Measurements from ENCODE around the gene ZBED4.
A peak's percentile ranks its signal among the peaks of the same experiment; 100 is the strongest.
"Not testable (repeated sequence)": the region's sequence is repeated elsewhere in the genome, so short reads cannot be mapped to it uniquely, and the experiment has no call there.

The ZBED4 gene

GRCh38 chr22:49852898-49853894 lies at the start of gene ZBED4:
ZBED4 (plus strand) TSS chr22:49853844; CDS start chr22:49883663, 29,819 bp downstream.
- DNase-seq (ENCODE audit: low spot score in 2 of 2) (peak; percentile 99 to 100), ATAC-seq (peak; percentile 87)
- peaks cover 51% of the 10 kb centered on the region for H3K4me1 Mint-ChIP-seq

GRCh38 chr22:49807129-49807528 lies 46.5 kb upstream of the ZBED4 start:
- H3K9me3 Mint-ChIP-seq = no peaks in the 10 kb centered on the region
- ATAC-seq (no peak), DNase-seq (ENCODE audit: low spot score in 2 of 2) (no peak)
- peaks cover 81% of the 10 kb centered on the region for H3K36me3 Mint-ChIP-seq
- peaks cover 79% of the 10 kb centered on the region for H3K4me1 Mint-ChIP-seq
- peak overlapping the region; percentile 41 for H3K4me3 Mint-ChIP-seq
- H3K27ac Mint-ChIP-seq = peak overlapping the region; percentile 44

More at GRCh38 chr22:49852898-49853894, at the start of gene ZBED4:
- Mint-ChIP-seq H3K9me3 (no peaks in the 10 kb centered on the region), H3K27ac (peak within 1 kb of the TSS; percentile 95), H3K4me3 (peak within 1 kb of the TSS; percentile 96), H3K36me3 (peaks cover 33% of the 10 kb centered on the region)

GRCh38 chr22:49807780-49808708 lies 45.6 kb upstream of the ZBED4 start:
- peak overlapping the region; percentile 44 for H3K27ac Mint-ChIP-seq
- peak overlapping the region; percentile 41 for H3K4me3 Mint-ChIP-seq
- ATAC-seq (peak; percentile 75), DNase-seq (ENCODE audit: low spot score in 2 of 2) (no peak)
- peaks cover 81% of the 10 kb centered on the region for H3K4me1 Mint-ChIP-seq
- no peaks in the 10 kb centered on the region for H3K9me3 Mint-ChIP-seq
- H3K36me3 Mint-ChIP-seq = peaks cover 83% of the 10 kb centered on the region

- Mint-ChIP-seq H3K36me3 (peaks cover 81% of the 10 kb centered on the region), H3K9me3 (no peaks in the 10 kb centered on the region), H3K4me3 (no peak overlapping the region), H3K27ac (peak overlapping the region; percentile 66), H3K4me1 (peaks cover 80% of the 10 kb centered on the region)
- ATAC-seq = no peak
- DNase-seq (ENCODE audit: low spot score in 2 of 2) = no peak
Measured at GRCh38 chr22:49810363-49811019, 43.2 kb upstream of the ZBED4 start.

- no peak for ATAC-seq
- H3K9me3 Mint-ChIP-seq = no peaks in the 10 kb centered on the region
- DNase-seq (ENCODE audit: low spot score in 2 of 2) = no peak
- H3K27ac Mint-ChIP-seq = peak overlapping the region; percentile 66
- no peak overlapping the region for H3K4me3 Mint-ChIP-seq
- H3K36me3 Mint-ChIP-seq = peaks cover 80% of the 10 kb centered on the region
- peaks cover 84% of the 10 kb centered on the region for H3K4me1 Mint-ChIP-seq
Measured at GRCh38 chr22:49811020-49811791, 42.4 kb upstream of the ZBED4 start.

GRCh38 chr22:49812838-49813237 lies 40.8 kb upstream of the ZBED4 start:
- ATAC-seq = no peak
- H3K27ac Mint-ChIP-seq = peak overlapping the region; percentile 43
- H3K4me1 Mint-ChIP-seq = peaks cover 85% of the 10 kb centered on the region
- DNase-seq (ENCODE audit: low spot score in 2 of 2) = no peak
- peaks cover 78% of the 10 kb centered on the region for H3K36me3 Mint-ChIP-seq
- no peaks in the 10 kb centered on the region for H3K9me3 Mint-ChIP-seq
- no peak overlapping the region for H3K4me3 Mint-ChIP-seq

GRCh38 chr22:49814164-49814686 lies 39.4 kb upstream of the ZBED4 start:
- peaks cover 84% of the 10 kb centered on the region for H3K4me1 Mint-ChIP-seq
- no peaks in the 10 kb centered on the region for H3K9me3 Mint-ChIP-seq
- no peak for ATAC-seq
- H3K36me3 Mint-ChIP-seq = peaks cover 78% of the 10 kb centered on the region
- H3K4me3 Mint-ChIP-seq = no peak overlapping the region
- DNase-seq (ENCODE audit: low spot score in 2 of 2) = no peak
- H3K27ac Mint-ChIP-seq = no peak overlapping the region

GRCh38 chr22:49814856-49815255 lies 38.8 kb upstream of the ZBED4 start:
- DNase-seq (ENCODE audit: low spot score in 2 of 2) (no peak), ATAC-seq (no peak)
- no peaks in the 10 kb centered on the region for H3K9me3 Mint-ChIP-seq
- no peak overlapping the region for H3K4me3 Mint-ChIP-seq
- peaks cover 81% of the 10 kb centered on the region for H3K4me1 Mint-ChIP-seq
- peaks cover 82% of the 10 kb centered on the region for H3K36me3 Mint-ChIP-seq
- no peak overlapping the region for H3K27ac Mint-ChIP-seq

- Mint-ChIP-seq H3K4me1 (peaks cover 81% of the 10 kb centered on the region), H3K9me3 (no peaks in the 10 kb centered on the region), H3K36me3 (peaks cover 86% of the 10 kb centered on the region), H3K27ac (peak overlapping the region; percentile 10), H3K4me3 (peak overlapping the region; percentile 53)
- peak; percentile 94 for ATAC-seq
- DNase-seq (ENCODE audit: low spot score in 2 of 2) = peak in 1 of 2 donors; percentile 59
Measured at GRCh38 chr22:49815641-49816091, 38.0 kb upstream of the ZBED4 start.

GRCh38 chr22:49817359-49817758 lies 36.3 kb upstream of the ZBED4 start:
- peak overlapping the region; percentile 10 for H3K27ac Mint-ChIP-seq
- DNase-seq (ENCODE audit: low spot score in 2 of 2) = no peak
- H3K36me3 Mint-ChIP-seq = peaks cover 93% of the 10 kb centered on the region
- H3K4me1 Mint-ChIP-seq = peaks cover 74% of the 10 kb centered on the region
- peak; percentile 24 for ATAC-seq
- H3K9me3 Mint-ChIP-seq = no peaks in the 10 kb centered on the region
- H3K4me3 Mint-ChIP-seq = no peak overlapping the region

GRCh38 chr22:49820984-49821383 lies 32.7 kb upstream of the ZBED4 start:
- ATAC-seq = no peak
- no peaks in the 10 kb centered on the region for H3K9me3 Mint-ChIP-seq
- no peak for DNase-seq (ENCODE audit: low spot score in 2 of 2)
- no peak overlapping the region for H3K4me3 Mint-ChIP-seq
- peak overlapping the region; percentile 63 for H3K27ac Mint-ChIP-seq
- H3K36me3 Mint-ChIP-seq = peaks cover 95% of the 10 kb centered on the region
- peaks cover 76% of the 10 kb centered on the region for H3K4me1 Mint-ChIP-seq

GRCh38 chr22:49821741-49822140 lies 31.9 kb upstream of the ZBED4 start:
- H3K4me3 Mint-ChIP-seq; DNase-seq (ENCODE audit: low spot score in 2 of 2); H3K27ac Mint-ChIP-seq; ATAC-seq; H3K9me3 Mint-ChIP-seq: not testable (repeated sequence)
- Mint-ChIP-seq H3K4me1 (peaks cover 73% of the 10 kb centered on the region), H3K36me3 (peaks cover 96% of the 10 kb centered on the region)

- Mint-ChIP-seq H3K4me1 (peaks cover 57% of the 10 kb centered on the region), H3K9me3 (no peaks in the 10 kb centered on the region), H3K4me3 (peak overlapping the region; percentile 89), H3K36me3 (peaks cover 78% of the 10 kb centered on the region), H3K27ac (peak overlapping the region; percentile 95)
- ATAC-seq (no peak), DNase-seq (ENCODE audit: low spot score in 2 of 2) (no peak)
Measured at GRCh38 chr22:49823289-49824045, 30.2 kb upstream of the ZBED4 start.
